Chondrocyte (in vitro differentiated cells): ENCODE measurements around the gene EPHB2. TPM values are rescaled to one million over a fixed set of nuclear protein-coding genes. Genes with fewer than 3 reads are reported as not detected.

Source experiments
- DNase-seq: peaks from one replicate; pipeline ENCODE4 v3.0.0; 2021; ENCODE audit warnings: mixed read lengths, low spot score
- H3K27ac Mint-ChIP-seq: one replicate; pipeline ENCODE4 v1.8.0; 2021; ENCODE audit warnings: mild to moderate bottlenecking, moderate library complexity, mixed read lengths; ENCODE audit not compliant: unreplicated experiment
- H3K27me3 Mint-ChIP-seq: 2 replicates; pipeline ENCODE4 v1.8.0; 2021; ENCODE audit warnings: low read depth, mixed read lengths
- H3K36me3 Mint-ChIP-seq: 2 replicates; pipeline ENCODE4 v1.8.0; 2021; ENCODE audit warnings: low read depth, mixed read lengths
- H3K4me1 Mint-ChIP-seq: 2 replicates; pipeline ENCODE4 v1.8.0; 2021; ENCODE audit warnings: low read depth, mild to moderate bottlenecking, mixed read lengths
- H3K4me3 Mint-ChIP-seq: one replicate; pipeline ENCODE4 v1.8.0; 2021; ENCODE audit warnings: mild to moderate bottlenecking, moderate library complexity, mixed read lengths; ENCODE audit not compliant: unreplicated experiment
- H3K9me3 Mint-ChIP-seq: 2 replicates; pipeline ENCODE4 v1.8.0; 2021; ENCODE audit warnings: low read depth, mixed read lengths
- CTCF ChIP-seq: fragments of 200-600 bp; sonication (generic); IDR thresholded peaks from 2 replicates; pipeline ENCODE4 v1.5.0; 2021; ENCODE audit warnings: antibody characterized with exemption, mild to moderate bottlenecking, moderate library complexity
- total RNA-seq: library from RNA; stranded (reverse); gene quantifications from 3 replicates; pipeline ENCODE4 v1.2.1, GENCODE V29; 2021

EPHB2 gene
- total RNA-seq, 1 donor from 2014 or later = 44.6 TPM

DNA sequence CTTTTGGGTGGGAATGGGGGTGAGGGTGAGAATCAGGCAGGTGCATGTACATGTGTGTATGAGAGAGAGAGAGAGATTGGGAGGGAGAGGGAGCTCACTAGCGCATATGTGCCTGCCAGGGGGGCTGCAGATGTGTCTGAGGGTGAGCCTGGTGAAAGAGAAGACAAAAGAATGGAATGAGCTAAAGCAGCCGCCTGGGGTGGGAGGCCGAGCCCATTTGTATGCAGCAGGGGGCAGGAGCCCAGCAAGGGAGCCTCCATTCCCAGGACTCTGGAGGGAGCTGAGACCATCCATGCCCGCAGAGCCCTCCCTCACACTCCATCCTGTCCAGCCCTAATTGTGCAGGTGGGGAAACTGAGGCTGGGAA lies 95.0 kb downstream of the EPHB2 start:
- DNase-seq = no peak
- H3K36me3 Mint-ChIP-seq = peaks cover 2% of the 10 kb centered on the region
- H3K27ac Mint-ChIP-seq = no peak overlapping the region
- no peak for TF ChIP-seq CTCF
- H3K9me3 Mint-ChIP-seq = no peaks in the 10 kb centered on the region
- H3K4me3 Mint-ChIP-seq = no peak overlapping the region
- peaks cover 21% of the 10 kb centered on the region for H3K4me1 Mint-ChIP-seq
- H3K27me3 Mint-ChIP-seq = no peaks in the 10 kb centered on the region

- H3K27me3 Mint-ChIP-seq = no peaks in the 10 kb centered on the region
- no peak for DNase-seq
- peaks cover 21% of the 10 kb centered on the region for H3K4me1 Mint-ChIP-seq
- no peak overlapping the region for H3K27ac Mint-ChIP-seq
- no peak for TF ChIP-seq CTCF
- no peaks in the 10 kb centered on the region for H3K9me3 Mint-ChIP-seq
- peaks cover 2% of the 10 kb centered on the region for H3K36me3 Mint-ChIP-seq
- H3K4me3 Mint-ChIP-seq = no peak overlapping the region
Observed at GRCh38 chr1:22806584-22806983, 95.9 kb downstream of the EPHB2 start.

GRCh38 chr1:22807340-22807739 lies 96.7 kb downstream of the EPHB2 start:
- Mint-ChIP-seq H3K4me3 (no peak overlapping the region), H3K9me3 (no peaks in the 10 kb centered on the region), H3K4me1 (peaks cover 21% of the 10 kb centered on the region), H3K27ac (no peak overlapping the region), H3K27me3 (no peaks in the 10 kb centered on the region), H3K36me3 (peaks cover 2% of the 10 kb centered on the region)
- TF ChIP-seq CTCF = no peak
- no peak for DNase-seq

DNA sequence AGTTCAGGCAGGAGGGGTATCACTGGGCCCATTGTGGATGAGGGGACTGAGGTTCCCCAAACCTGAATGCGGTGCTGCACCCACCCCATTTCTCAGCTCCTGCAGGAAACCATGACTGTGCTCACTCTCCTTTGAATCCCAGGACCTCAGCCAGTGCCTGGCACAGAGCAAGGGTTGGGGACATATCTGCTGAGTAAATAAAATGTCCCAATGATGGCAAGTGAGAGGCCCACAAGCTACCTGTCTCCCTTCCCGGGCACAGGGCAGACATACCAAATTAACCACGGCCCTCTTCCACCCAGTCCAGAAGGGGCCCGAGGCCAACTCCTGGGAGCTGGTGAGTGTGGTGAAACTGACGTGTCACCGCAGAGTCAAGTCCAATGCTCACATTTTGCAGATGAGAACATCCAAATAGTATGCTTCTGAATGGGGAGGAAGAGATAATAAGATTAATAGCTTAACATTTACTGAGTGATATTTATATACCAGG lies 97.6 kb downstream of the EPHB2 start:
- TF ChIP-seq CTCF = no peak
- H3K36me3 Mint-ChIP-seq = peaks cover 4% of the 10 kb centered on the region
- H3K27ac Mint-ChIP-seq = peak overlapping the region; percentile 79
- H3K4me3 Mint-ChIP-seq = no peak overlapping the region
- H3K27me3 Mint-ChIP-seq = no peaks in the 10 kb centered on the region
- H3K4me1 Mint-ChIP-seq = peaks cover 21% of the 10 kb centered on the region
- H3K9me3 Mint-ChIP-seq = no peaks in the 10 kb centered on the region
- DNase-seq = no peak

GRCh38 chr1:22808676-22809483 lies 98.2 kb downstream of the EPHB2 start:
- Mint-ChIP-seq H3K27ac (peak overlapping the region; percentile 79), H3K27me3 (no peaks in the 10 kb centered on the region), H3K4me1 (peaks cover 19% of the 10 kb centered on the region), H3K4me3 (no peak overlapping the region), H3K9me3 (no peaks in the 10 kb centered on the region), H3K36me3 (peaks cover 4% of the 10 kb centered on the region)
- peak; percentile 46 for DNase-seq
- no peak for TF ChIP-seq CTCF
